Measurements from ENCODE around the gene KDELR3. TPM values are rescaled to one million over a fixed set of nuclear protein-coding genes. Genes with fewer than 3 reads are reported as not detected.
"Not testable (repeated sequence)": the region's sequence is repeated elsewhere in the genome, so short reads cannot be mapped to it uniquely, and the experiment has no call there.

KDELR3 gene
- total and polyA plus RNA-seq, 3 experiments from 2014 or later, result 0.13 to 0.45 (median 0.33) TPM

DNA sequence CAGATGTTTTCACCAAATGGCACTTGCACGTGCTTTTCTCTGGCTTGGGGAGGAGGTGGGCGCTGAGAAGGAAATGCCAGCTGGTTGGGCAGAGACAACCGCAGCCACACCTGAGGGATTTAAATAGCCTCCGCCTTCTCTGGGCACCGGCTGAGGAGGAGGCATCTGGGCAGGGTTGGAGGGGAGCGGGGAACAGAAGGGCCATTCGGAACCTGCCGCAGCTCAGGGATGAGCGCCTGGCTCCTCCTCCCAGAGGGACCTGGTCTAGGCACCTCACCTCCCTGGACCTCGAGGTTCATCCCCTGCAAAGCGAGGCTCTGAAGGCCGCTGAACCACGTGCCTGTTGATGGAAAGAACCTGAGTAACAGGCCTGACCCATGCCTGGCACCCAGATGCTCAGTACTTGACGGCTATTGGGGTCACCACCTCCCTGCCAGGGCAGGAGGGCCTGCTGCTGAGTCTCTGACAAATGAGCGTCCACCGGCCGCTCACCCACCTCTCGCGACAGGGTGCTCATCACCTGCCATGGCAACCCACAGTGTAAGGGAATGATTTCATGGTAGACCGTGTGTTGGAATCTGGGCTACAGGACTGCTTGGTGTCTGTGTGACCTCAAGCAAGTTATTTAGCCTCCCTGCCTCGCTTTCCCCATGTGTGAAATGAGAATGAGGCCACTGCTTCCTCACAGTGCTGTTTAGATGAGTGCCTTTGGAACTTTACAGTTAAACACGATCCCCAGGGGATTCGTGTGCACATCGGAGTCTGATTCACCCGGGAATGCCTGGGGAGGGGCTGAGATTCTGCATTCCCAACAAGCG, 2.0 kb upstream of the KDELR3 start:
- ChIA-PET POLR2A (no interaction called here), CTCF (no interaction called here)
- no peak overlapping the region for H3K27ac ChIP-seq (ENCODE audit: low read depth, low read length)
- H3K4me3 Mint-ChIP-seq, result peak overlapping the region in 1 of 7 donors; percentile 32
- no peak overlapping the region for H3K4me3 ChIP-seq (ENCODE audit: low read length)
- no peaks in the 10 kb centered on the region for H3K4me1 ChIP-seq (ENCODE audit: insufficient read depth, low read length)
- peaks cover 20 to 43% of the 10 kb centered on the region in 2 donors for H3K27me3 Mint-ChIP-seq
- H3K9me3 ChIP-seq (ENCODE audit: low read length), result no peaks in the 10 kb centered on the region
- H3K27me3 ChIP-seq (ENCODE audit: insufficient read depth, low read length, poor library complexity, severe bottlenecking), result peaks cover 13% of the 10 kb centered on the region
- H3K9me3 Mint-ChIP-seq, result no peaks in the 10 kb centered on the region
- DNase-seq, result no peak
- peaks cover 7 to 27% (median 10%) of the 10 kb centered on the region in 3 donors for H3K4me1 Mint-ChIP-seq
- no peaks in the 10 kb centered on the region for H3K36me3 Mint-ChIP-seq
- peak overlapping the region in 1 of 8 donors; percentile 22 for H3K27ac Mint-ChIP-seq
- H3K36me3 ChIP-seq (ENCODE audit: insufficient read depth, low read length), result no peaks in the 10 kb centered on the region

GRCh38 chr22:38467438-38467903, 425 bp upstream of the KDELR3 start:
- ChIA-PET CTCF (no interaction called here), POLR2A (no interaction called here)
- H3K27ac Mint-ChIP-seq, result no peak overlapping the region
- no peaks in the 10 kb centered on the region for H3K36me3 Mint-ChIP-seq
- no peak for DNase-seq
- Histone ChIP-seq H3K36me3 (ENCODE audit: insufficient read depth, low read length) (no peaks in the 10 kb centered on the region), H3K27me3 (ENCODE audit: insufficient read depth, low read length, poor library complexity, severe bottlenecking) (peaks cover 13% of the 10 kb centered on the region), H3K9me3 (ENCODE audit: low read length) (no peaks in the 10 kb centered on the region), H3K4me1 (ENCODE audit: insufficient read depth, low read length) (no peaks in the 10 kb centered on the region), H3K27ac (ENCODE audit: low read depth, low read length) (peak overlapping the region; percentile 16), H3K4me3 (ENCODE audit: low read length) (no peak overlapping the region)
- peak overlapping the region; percentile 32 to 86 (median 66) for H3K4me3 Mint-ChIP-seq
- peaks cover 20 to 36% of the 10 kb centered on the region in 2 donors for H3K27me3 Mint-ChIP-seq
- H3K4me1 Mint-ChIP-seq, result peaks cover 0 to 14% (median 10%) of the 10 kb centered on the region in 3 donors
- H3K9me3 Mint-ChIP-seq, result no peaks in the 10 kb centered on the region

GRCh38 chr22:38468443-38469305, 778 bp downstream of the KDELR3 start:
- no peak for DNase-seq
- peak overlapping the region; percentile 20 to 79 (median 67) for H3K4me3 Mint-ChIP-seq
- Histone ChIP-seq H3K27me3 (ENCODE audit: insufficient read depth, low read length, poor library complexity, severe bottlenecking) (peaks cover 13% of the 10 kb centered on the region), H3K27ac (ENCODE audit: low read depth, low read length) (peak overlapping the region; percentile 67), H3K4me3 (ENCODE audit: low read length) (peak overlapping the region; percentile 37), H3K4me1 (ENCODE audit: insufficient read depth, low read length) (no peaks in the 10 kb centered on the region), H3K36me3 (ENCODE audit: insufficient read depth, low read length) (no peaks in the 10 kb centered on the region), H3K9me3 (ENCODE audit: low read length) (no peaks in the 10 kb centered on the region)
- H3K36me3 Mint-ChIP-seq, result no peaks in the 10 kb centered on the region
- no peaks in the 10 kb centered on the region for H3K9me3 Mint-ChIP-seq
- peaks cover 0 to 14% (median 10%) of the 10 kb centered on the region in 3 donors for H3K4me1 Mint-ChIP-seq
- peaks cover 14 to 28% of the 10 kb centered on the region in 2 donors for H3K27me3 Mint-ChIP-seq
- ChIA-PET CTCF (no interaction called here), POLR2A (no interaction called here)
- H3K27ac Mint-ChIP-seq, result no peak overlapping the region

DNA sequence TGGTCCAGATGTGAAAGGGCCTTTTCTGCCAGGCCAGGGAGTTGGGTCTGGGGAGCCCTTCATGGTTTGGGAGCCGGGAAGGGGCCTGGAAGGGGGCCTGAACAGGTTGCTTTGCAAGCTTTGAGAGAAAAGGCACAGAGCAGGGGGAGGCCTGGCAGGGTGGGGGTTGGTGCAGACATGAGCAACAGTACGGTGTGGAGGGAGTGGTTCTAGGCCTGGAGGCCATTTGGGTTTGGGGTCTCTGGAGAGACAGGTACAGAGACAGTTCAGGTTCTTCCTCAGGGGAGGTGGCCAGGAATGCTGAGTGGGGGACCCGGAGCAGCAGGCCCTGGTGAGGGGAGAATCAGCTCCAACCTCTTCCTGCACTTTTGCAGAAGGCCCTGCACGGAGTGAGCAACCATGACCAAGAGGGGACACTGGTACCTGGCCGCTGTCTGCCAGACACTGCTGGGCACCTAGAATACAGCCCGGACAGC, 1.4 kb downstream of the KDELR3 start:
- H3K4me1 ChIP-seq (ENCODE audit: insufficient read depth, low read length), result no peaks in the 10 kb centered on the region
- no peak overlapping the region for H3K27ac ChIP-seq (ENCODE audit: low read depth, low read length)
- Mint-ChIP-seq H3K27ac (no peak overlapping the region), H3K9me3 (no peaks in the 10 kb centered on the region), H3K36me3 (no peaks in the 10 kb centered on the region), H3K4me3 (peak overlapping the region in 1 of 7 donors; percentile 23), H3K27me3 (peaks cover 9 to 21% of the 10 kb centered on the region in 2 donors), H3K4me1 (peaks cover 0 to 14% (median 10%) of the 10 kb centered on the region in 3 donors)
- POLR2A ChIA-PET, result no interaction called here
- no peaks in the 10 kb centered on the region for H3K9me3 ChIP-seq (ENCODE audit: low read length)
- no peaks in the 10 kb centered on the region for H3K36me3 ChIP-seq (ENCODE audit: insufficient read depth, low read length)
- CTCF ChIA-PET, result no interaction called here
- H3K4me3 ChIP-seq (ENCODE audit: low read length), result no peak overlapping the region
- DNase-seq, result no peak
- peaks cover 10% of the 10 kb centered on the region for H3K27me3 ChIP-seq (ENCODE audit: insufficient read depth, low read length, poor library complexity, severe bottlenecking)

- peak overlapping the region in 1 of 7 donors; percentile 44 for H3K4me3 Mint-ChIP-seq
- peaks cover 0 to 14% (median 10%) of the 10 kb centered on the region in 3 donors for H3K4me1 Mint-ChIP-seq
- H3K27ac Mint-ChIP-seq; CTCF ChIA-PET; H3K4me1 ChIP-seq (ENCODE audit: insufficient read depth, low read length); H3K27me3 ChIP-seq (ENCODE audit: insufficient read depth, low read length, poor library complexity, severe bottlenecking); H3K9me3 Mint-ChIP-seq; H3K9me3 ChIP-seq (ENCODE audit: low read length); H3K36me3 ChIP-seq (ENCODE audit: insufficient read depth, low read length); H3K36me3 Mint-ChIP-seq; H3K4me3 ChIP-seq (ENCODE audit: low read length); DNase-seq; POLR2A ChIA-PET; H3K27ac ChIP-seq (ENCODE audit: low read depth, low read length): not testable (repeated sequence)
- H3K27me3 Mint-ChIP-seq, result peaks cover 9 to 21% of the 10 kb centered on the region in 2 donors
Observed at GRCh38 chr22:38470179-38470578, 2.3 kb downstream of the KDELR3 start.

DNA sequence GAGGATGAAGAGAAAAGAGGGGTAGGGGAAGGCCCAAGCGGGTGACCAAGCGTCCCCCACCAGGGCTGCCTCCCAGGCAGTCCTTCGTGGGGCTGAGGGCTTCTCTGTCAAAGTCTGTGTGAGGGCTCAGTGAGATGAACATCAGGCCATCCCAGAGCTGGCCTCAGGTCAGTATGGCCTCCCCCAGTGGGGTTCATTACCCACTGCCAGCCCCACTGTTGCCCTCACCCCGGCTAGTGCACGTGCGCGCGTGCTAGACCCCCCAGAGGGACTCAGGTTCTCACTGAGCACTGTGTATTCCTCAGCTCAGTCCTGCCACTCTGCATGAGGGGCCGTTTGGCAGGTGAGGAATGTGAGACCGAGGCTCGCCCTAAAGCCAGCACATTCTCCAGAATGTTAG, 3.3 kb downstream of the KDELR3 start:
- CTCF ChIA-PET, result no interaction called here
- DNase-seq, result no peak
- Histone ChIP-seq H3K4me3 (ENCODE audit: low read length) (no peak overlapping the region), H3K9me3 (ENCODE audit: low read length) (no peaks in the 10 kb centered on the region), H3K4me1 (ENCODE audit: insufficient read depth, low read length) (no peaks in the 10 kb centered on the region), H3K27ac (ENCODE audit: low read depth, low read length) (no peak overlapping the region), H3K27me3 (ENCODE audit: insufficient read depth, low read length, poor library complexity, severe bottlenecking) (peaks cover 10% of the 10 kb centered on the region), H3K36me3 (ENCODE audit: insufficient read depth, low read length) (no peaks in the 10 kb centered on the region)
- Mint-ChIP-seq H3K4me3 (no peak overlapping the region), H3K36me3 (no peaks in the 10 kb centered on the region), H3K27ac (no peak overlapping the region), H3K27me3 (peaks cover 9 to 18% of the 10 kb centered on the region in 2 donors), H3K9me3 (no peaks in the 10 kb centered on the region), H3K4me1 (peaks cover 0 to 14% (median 10%) of the 10 kb centered on the region in 3 donors)
- POLR2A ChIA-PET, result no interaction called here

DNA sequence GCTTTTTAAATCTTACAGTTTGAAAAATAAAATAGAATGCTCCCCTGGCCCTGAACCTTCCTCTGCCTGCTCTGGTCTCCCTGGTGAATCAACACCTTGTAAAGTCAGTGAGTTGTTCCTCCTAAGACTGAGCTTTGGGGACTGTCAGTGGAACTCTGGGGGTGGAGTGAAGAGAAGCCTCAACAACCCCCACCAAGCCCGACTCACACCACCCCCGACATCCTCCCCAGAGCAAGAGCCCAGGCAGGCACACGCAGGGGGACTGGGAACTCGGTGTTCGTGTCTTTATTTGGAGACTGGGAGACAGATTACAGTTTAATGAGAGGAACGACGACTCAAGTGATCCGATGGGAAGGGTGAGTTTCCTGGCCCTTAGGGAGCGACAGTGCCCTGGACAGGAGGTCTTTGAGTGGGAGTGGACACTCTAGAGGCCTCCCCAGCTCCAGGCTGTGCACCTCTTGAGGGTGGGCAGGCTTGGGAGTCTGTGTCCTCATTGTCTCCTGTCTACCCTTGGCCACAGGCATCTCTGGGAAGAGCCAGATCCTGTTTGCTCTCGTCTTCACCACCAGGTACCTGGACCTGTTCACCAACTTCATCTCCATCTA, 6.2 kb downstream of the KDELR3 start:
- no peaks in the 10 kb centered on the region for H3K4me1 ChIP-seq (ENCODE audit: insufficient read depth, low read length)
- DNase-seq, result no peak
- Mint-ChIP-seq H3K27me3 (peaks cover 4 to 5% of the 10 kb centered on the region in 2 donors), H3K4me3 (no peak overlapping the region), H3K36me3 (no peaks in the 10 kb centered on the region), H3K9me3 (no peaks in the 10 kb centered on the region), H3K27ac (no peak overlapping the region), H3K4me1 (peaks cover 0 to 4% (median 2%) of the 10 kb centered on the region in 3 donors)
- H3K36me3 ChIP-seq (ENCODE audit: insufficient read depth, low read length), result no peaks in the 10 kb centered on the region
- H3K27me3 ChIP-seq (ENCODE audit: insufficient read depth, low read length, poor library complexity, severe bottlenecking), result no peaks in the 10 kb centered on the region
- no peaks in the 10 kb centered on the region for H3K9me3 ChIP-seq (ENCODE audit: low read length)
- H3K27ac ChIP-seq (ENCODE audit: low read depth, low read length), result no peak overlapping the region
- POLR2A ChIA-PET, result no interaction called here
- H3K4me3 ChIP-seq (ENCODE audit: low read length), result no peak overlapping the region
- CTCF ChIA-PET, result interaction anchor here (1.8 kb wide), 1 partner anchor 11 kb away, joined by 4 read pairs; no protein-coding TSS in a partner anchor

Measured in CD8-positive, alpha-beta memory T cell (primary cell).